ENCODE results near the gene PPM1F. TPM values are rescaled to one million over a fixed set of nuclear protein-coding genes. Genes with fewer than 3 reads are reported as not detected.

Gene PPM1F
- total RNA-seq, 1 experiment from 2014 or later: 19.0 TPM

- Mint-ChIP-seq H3K27me3 (ENCODE audit: unreplicated experiment) (no peaks in the 10 kb centered on the region), H3K4me1 (ENCODE audit: low read depth, unreplicated experiment) (peaks cover 17% of the 10 kb centered on the region), H3K4me3 (ENCODE audit: low read depth, unreplicated experiment) (no peak overlapping the region), H3K9me3 (ENCODE audit: low read depth, unreplicated experiment) (no peaks in the 10 kb centered on the region), H3K27ac (ENCODE audit: unreplicated experiment) (no peak overlapping the region), H3K36me3 (ENCODE audit: insufficient read depth, unreplicated experiment) (peaks cover 26% of the 10 kb centered on the region)
- DNase-seq: no peak
- BruUV-seq (replicated peaks): no TSS peak
- intact Hi-C loops (cut with micrococcal nuclease; ENCODE audit: unreplicated experiment): no loop called here
- TF ChIP-seq, protein P1, sequence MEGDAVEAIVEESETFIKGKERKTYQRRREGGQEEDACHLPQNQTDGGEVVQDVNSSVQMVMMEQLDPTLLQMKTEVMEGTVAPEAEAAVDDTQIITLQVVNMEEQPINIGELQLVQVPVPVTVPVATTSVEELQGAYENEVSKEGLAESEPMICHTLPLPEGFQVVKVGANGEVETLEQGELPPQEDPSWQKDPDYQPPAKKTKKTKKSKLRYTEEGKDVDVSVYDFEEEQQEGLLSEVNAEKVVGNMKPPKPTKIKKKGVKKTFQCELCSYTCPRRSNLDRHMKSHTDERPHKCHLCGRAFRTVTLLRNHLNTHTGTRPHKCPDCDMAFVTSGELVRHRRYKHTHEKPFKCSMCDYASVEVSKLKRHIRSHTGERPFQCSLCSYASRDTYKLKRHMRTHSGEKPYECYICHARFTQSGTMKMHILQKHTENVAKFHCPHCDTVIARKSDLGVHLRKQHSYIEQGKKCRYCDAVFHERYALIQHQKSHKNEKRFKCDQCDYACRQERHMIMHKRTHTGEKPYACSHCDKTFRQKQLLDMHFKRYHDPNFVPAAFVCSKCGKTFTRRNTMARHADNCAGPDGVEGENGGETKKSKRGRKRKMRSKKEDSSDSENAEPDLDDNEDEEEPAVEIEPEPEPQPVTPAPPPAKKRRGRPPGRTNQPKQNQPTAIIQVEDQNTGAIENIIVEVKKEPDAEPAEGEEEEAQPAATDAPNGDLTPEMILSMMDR (IDR thresholded peaks at IDR 0.05; ENCODE audit: unreplicated experiment): no peak
- CTCF ChIA-PET: no interaction called here
Measured at GRCh38 chr22:21947040-21948014, 5.3 kb downstream of the PPM1F start.

DNA sequence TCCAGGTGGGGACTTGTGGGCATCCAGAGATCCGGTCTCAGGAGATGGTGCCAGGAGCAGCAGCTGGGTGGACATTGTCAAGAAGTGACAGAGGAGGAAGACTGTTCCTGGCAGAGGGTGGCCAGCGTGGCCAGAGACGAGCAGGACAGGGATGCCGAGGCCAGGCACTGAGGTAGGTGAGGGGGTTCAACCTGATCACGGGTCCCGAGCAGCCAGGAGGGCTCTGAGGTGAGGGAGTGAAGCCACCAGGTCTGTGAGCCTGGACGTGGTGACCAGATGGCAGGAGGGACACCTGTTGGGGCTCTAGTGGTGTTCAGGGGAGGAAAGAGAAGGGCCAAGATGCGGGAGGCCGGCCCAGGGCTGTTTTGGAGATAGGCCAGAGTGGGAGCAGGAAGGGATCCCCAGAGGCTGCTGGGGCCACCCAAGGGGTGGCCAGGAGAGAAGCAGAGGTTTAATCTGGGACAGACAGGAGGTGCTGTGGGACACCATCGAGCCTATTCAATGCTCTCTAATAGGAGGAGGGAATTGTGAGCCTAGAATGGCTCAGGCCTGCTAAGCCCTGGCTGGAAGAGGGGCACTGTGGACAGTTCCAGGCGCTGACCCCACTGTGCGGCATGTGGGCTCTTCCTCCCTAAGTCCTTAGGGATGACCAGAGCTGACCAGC lies 6.3 kb downstream of the PPM1F start:
- no TSS peak for BruUV-seq (replicated peaks)
- H3K27ac Mint-ChIP-seq (ENCODE audit: unreplicated experiment): no peak overlapping the region
- intact Hi-C loops (cut with micrococcal nuclease; ENCODE audit: unreplicated experiment): no loop called here

DNA sequence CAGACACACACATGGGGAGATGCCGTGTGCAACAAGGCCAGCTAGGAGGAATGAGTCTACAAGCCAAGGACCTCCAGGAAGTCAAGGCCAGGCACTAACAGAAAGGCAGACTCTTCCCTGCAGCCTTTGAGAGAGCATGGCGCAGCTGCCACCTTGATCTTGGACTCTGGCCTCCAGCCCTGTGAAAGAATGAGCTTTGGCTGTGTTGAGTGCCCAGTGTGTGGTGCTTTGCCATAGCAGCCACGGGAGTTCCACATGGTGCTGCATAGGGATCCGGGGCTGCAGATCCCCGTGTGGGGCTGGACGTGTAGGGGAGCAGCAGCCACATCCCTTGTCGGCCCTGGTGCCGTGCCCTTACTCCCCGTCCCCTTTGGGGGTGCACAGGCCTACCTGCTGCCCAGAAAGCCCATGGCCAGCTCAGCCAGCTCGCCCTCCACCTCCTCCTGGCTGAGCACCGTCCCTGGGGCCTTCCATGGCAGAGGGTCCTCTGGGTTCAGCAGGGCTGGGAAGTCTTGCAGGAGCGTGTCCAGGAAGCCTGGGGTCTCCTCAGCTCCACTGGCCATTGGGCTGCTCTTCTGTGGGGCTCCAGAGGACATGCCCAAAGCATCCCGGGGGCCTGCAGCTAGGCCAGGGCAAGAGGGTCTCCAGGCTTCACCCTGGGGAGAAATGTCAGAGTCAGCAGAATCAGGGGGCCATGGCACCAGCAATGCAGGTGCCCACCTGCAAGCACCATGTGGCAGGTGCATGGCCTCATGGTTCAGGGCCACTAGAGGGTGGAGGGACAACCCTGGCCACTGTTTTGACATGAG lies 7.0 kb downstream of the PPM1F start:
- H3K4me3 Mint-ChIP-seq (ENCODE audit: low read depth, unreplicated experiment): no peak overlapping the region
- no peaks in the 10 kb centered on the region for H3K9me3 Mint-ChIP-seq (ENCODE audit: low read depth, unreplicated experiment)
- no peak overlapping the region for H3K27ac Mint-ChIP-seq (ENCODE audit: unreplicated experiment)
- intact Hi-C loops (cut with micrococcal nuclease; ENCODE audit: unreplicated experiment): no loop called here
- H3K36me3 Mint-ChIP-seq (ENCODE audit: insufficient read depth, unreplicated experiment): peaks cover 18% of the 10 kb centered on the region
- H3K4me1 Mint-ChIP-seq (ENCODE audit: low read depth, unreplicated experiment): peaks cover 17% of the 10 kb centered on the region
- DNase-seq: no peak
- no TSS peak for BruUV-seq (replicated peaks)
- TF ChIP-seq, protein P1 (IDR thresholded peaks at IDR 0.05; ENCODE audit: unreplicated experiment): no peak
- CTCF ChIA-PET: no interaction called here
- H3K27me3 Mint-ChIP-seq (ENCODE audit: unreplicated experiment): no peaks in the 10 kb centered on the region

More for the DNA sequence above, 6.3 kb downstream of the PPM1F start:
- DNase-seq: no peak
- TF ChIP-seq, protein P1 (IDR thresholded peaks at IDR 0.05; ENCODE audit: unreplicated experiment): no peak
- Mint-ChIP-seq H3K36me3 (ENCODE audit: insufficient read depth, unreplicated experiment) (peaks cover 18% of the 10 kb centered on the region), H3K27me3 (ENCODE audit: unreplicated experiment) (no peaks in the 10 kb centered on the region), H3K4me3 (ENCODE audit: low read depth, unreplicated experiment) (no peak overlapping the region), H3K4me1 (ENCODE audit: low read depth, unreplicated experiment) (peaks cover 17% of the 10 kb centered on the region), H3K9me3 (ENCODE audit: low read depth, unreplicated experiment) (no peaks in the 10 kb centered on the region)
- CTCF ChIA-PET: no interaction called here

GRCh38 chr22:21944871-21945270 lies 7.8 kb downstream of the PPM1F start:
- no peak for DNase-seq
- Mint-ChIP-seq H3K4me3 (ENCODE audit: low read depth, unreplicated experiment) (no peak overlapping the region), H3K36me3 (ENCODE audit: insufficient read depth, unreplicated experiment) (peaks cover 18% of the 10 kb centered on the region), H3K4me1 (ENCODE audit: low read depth, unreplicated experiment) (peaks cover 17% of the 10 kb centered on the region), H3K27me3 (ENCODE audit: unreplicated experiment) (no peaks in the 10 kb centered on the region), H3K27ac (ENCODE audit: unreplicated experiment) (no peak overlapping the region), H3K9me3 (ENCODE audit: low read depth, unreplicated experiment) (no peaks in the 10 kb centered on the region)
- intact Hi-C loops (cut with micrococcal nuclease; ENCODE audit: unreplicated experiment): no loop called here
- no TSS peak for BruUV-seq (replicated peaks)
- TF ChIP-seq, protein P1 (IDR thresholded peaks at IDR 0.05; ENCODE audit: unreplicated experiment): no peak
- CTCF ChIA-PET: interaction anchor here (0.6 kb wide), 1 partner anchor 264 kb away, joined by 3 read pairs; no protein-coding TSS in a partner anchor

Measured in Calu3 (cell line).